Gastrocnemius medialis (tissue), 4 donors: ENCODE results near the gene STX1A. TPM values are rescaled to one million over a fixed set of nuclear protein-coding genes. Genes with fewer than 3 reads are reported as not detected.

Experiments used
- ATAC-seq, 2 donors: fragments of 150-250 bp; one replicate each; pipeline ENCODE4 v1.9.1; 2016
- DNase-seq, 2 donors: peaks; one replicate each; pipeline ENCODE4 v3.0.0-alpha.2; 2019
- H3K27ac ChIP-seq, 4 donors: fragments of 200-600 bp; sonication (generic); 1 replicate in 1 of 4; 2 replicates in 3 of 4; pipeline ENCODE4 v1.5.1; 2016 to 2018; ENCODE audit warnings: mild to moderate bottlenecking in 2 of 4, moderate library complexity in 1 of 4
- H3K27me3 ChIP-seq, 3 donors: fragments of 200-600 bp; sonication (generic) in 2 of 3; 1 replicate in 1 of 3; 2 replicates in 2 of 3; pipeline versions ENCODE4 v1.5.1 to v1.6.0; 2016 to 2019; ENCODE audit warnings: mild to moderate bottlenecking in 1 of 3, moderate library complexity in 1 of 3
- H3K36me3 ChIP-seq, 2 donors: fragments of 200-600 bp; sonication (generic) in 1 of 2; one replicate each; pipeline ENCODE4 v1.5.1; 2017 to 2018
- H3K4me1 ChIP-seq, 2 donors: fragments of 200-600 bp; sonication (generic) in 1 of 2; one replicate each; pipeline ENCODE4 v1.5.1; 2016 to 2017; ENCODE audit warnings: mild to moderate bottlenecking in 2 of 2
- H3K4me3 ChIP-seq, 4 donors: fragments of 200-600 bp; sonication (generic) in 3 of 4; 1 replicate in 1 of 4; 2 replicates in 3 of 4; pipeline ENCODE4 v1.5.1; 2016 to 2019; ENCODE audit warnings: mild to moderate bottlenecking in 2 of 4
- H3K9me3 ChIP-seq, 3 donors: fragments of 200-600 bp; sonication (generic) in 2 of 3; 1 replicate in 1 of 3; 2 replicates in 2 of 3; pipeline ENCODE4 v1.5.1; 2016 to 2019
- POLR2A ChIP-seq, 2 donors: fragments of 450-650 bp; IDR thresholded peaks; one replicate each; pipeline ENCODE4 v1.6.1; 2017; ENCODE audit warnings: antibody characterized with exemption in 2 of 2, mild to moderate bottlenecking in 2 of 2, moderate library complexity in 2 of 2
- in situ Hi-C, 4 donors: fragments of 200-750 bp; cut with MboI; loops; one replicate each; pipeline versions ENCODE4 v1.15.0 to v1.8.0; 2017; ENCODE audit warnings: low sequenced_read_pairs in 4 of 4
- intact Hi-C: fragments of 100-400 bp; cut with DNase I; formaldehyde crosslinking; loops from one replicate; pipeline ENCODE4 v1.15.1; 2023; ENCODE audit warnings: low total_unique reads
- total RNA-seq, 4 donors: library from RNA; depleted of rRNA; stranded (reverse); fragments of >200 nt; gene quantifications; one replicate each; pipeline versions ENCODE4 v1.1.0 to v1.2.3, GENCODE V29; 2016
- TF ChIP-seq, protein P1 (sequence below), 5 experiments: fragments of 450-650 bp in 3 of 5; fragments of 200-600 bp in 2 of 5; sonication (generic) in 2 of 5; IDR thresholded peaks in 4 of 5; conservative IDR thresholded peaks in 1 of 5; 1 replicate in 4 of 5; 2 replicates in 1 of 5; pipeline ENCODE4 v1.5.1; 2016 to 2019; ENCODE audit warnings: antibody characterized with exemption in 5 of 5, mild to moderate bottlenecking in 3 of 5, moderate library complexity in 3 of 5

Gene STX1A
- total RNA-seq, 4 donors from 2014 or later: 0.83 to 8.1 (median 3.2) TPM

DNA sequence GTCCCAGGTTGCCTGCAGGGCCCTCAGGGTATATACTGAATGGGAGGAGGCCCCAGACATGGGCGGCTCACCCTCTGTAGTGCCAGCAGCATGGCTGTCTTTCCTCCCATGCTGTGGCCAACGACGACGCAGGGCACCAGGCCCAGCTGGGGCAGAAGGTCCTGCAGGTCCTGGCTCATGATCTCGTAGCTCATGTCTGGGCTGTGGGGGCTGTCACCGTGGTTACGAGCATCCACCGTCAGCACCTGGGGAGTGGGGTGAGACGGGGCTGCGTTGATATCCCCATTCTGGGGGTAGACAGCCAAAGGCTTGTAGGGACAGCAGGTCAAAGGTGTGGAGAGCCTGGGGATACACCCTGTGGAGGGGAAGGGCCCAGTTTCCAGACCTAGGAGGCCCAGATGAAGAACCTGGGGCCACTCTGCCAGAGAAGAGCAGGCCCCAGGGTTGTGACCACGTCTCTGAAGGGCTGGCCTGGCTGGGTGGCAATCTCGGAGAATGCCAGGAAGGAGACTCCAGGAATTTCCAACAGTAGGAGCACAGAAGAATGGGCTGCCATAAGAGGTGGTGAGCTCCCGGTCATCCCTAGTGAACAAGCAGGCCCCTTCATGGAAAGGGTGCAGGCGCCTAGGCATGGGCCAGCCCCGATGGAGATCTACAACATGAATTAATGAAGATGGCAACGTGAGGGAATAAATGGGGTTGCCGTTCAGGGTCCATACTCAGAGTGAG lies 18.2 kb upstream of the STX1A start:
- intact Hi-C loops (loop anchor here (1.0 to 5.0 kb wide), 5 partner anchors 18 to 180 kb away; partner anchors contain the start of genes BCL7B, BUD23, DNAJC30 and METTL27), in situ Hi-C loops (no loop called here)
- Histone ChIP-seq H3K27ac (peak overlapping the region; percentile 79 to 88 (median 85)), H3K27me3 (no peaks in the 10 kb centered on the region), H3K4me3 (peak overlapping the region; percentile 71 to 98 (median 86)), H3K9me3 (no peaks in the 10 kb centered on the region), H3K36me3 (no peaks in the 10 kb centered on the region), H3K4me1 (peaks cover 0 to 11% of the 10 kb centered on the region in 2 donors)
- ATAC-seq (no peak), DNase-seq (no peak)
- TF ChIP-seq POLR2A (IDR thresholded peaks at IDR 0.05): no peak
- TF ChIP-seq, protein P1, sequence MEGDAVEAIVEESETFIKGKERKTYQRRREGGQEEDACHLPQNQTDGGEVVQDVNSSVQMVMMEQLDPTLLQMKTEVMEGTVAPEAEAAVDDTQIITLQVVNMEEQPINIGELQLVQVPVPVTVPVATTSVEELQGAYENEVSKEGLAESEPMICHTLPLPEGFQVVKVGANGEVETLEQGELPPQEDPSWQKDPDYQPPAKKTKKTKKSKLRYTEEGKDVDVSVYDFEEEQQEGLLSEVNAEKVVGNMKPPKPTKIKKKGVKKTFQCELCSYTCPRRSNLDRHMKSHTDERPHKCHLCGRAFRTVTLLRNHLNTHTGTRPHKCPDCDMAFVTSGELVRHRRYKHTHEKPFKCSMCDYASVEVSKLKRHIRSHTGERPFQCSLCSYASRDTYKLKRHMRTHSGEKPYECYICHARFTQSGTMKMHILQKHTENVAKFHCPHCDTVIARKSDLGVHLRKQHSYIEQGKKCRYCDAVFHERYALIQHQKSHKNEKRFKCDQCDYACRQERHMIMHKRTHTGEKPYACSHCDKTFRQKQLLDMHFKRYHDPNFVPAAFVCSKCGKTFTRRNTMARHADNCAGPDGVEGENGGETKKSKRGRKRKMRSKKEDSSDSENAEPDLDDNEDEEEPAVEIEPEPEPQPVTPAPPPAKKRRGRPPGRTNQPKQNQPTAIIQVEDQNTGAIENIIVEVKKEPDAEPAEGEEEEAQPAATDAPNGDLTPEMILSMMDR (IDR thresholded peaks at IDR 0.05 in 4 of 5, conservative IDR thresholded peaks at IDR 0.05 in 1 of 5): no peak

DNA sequence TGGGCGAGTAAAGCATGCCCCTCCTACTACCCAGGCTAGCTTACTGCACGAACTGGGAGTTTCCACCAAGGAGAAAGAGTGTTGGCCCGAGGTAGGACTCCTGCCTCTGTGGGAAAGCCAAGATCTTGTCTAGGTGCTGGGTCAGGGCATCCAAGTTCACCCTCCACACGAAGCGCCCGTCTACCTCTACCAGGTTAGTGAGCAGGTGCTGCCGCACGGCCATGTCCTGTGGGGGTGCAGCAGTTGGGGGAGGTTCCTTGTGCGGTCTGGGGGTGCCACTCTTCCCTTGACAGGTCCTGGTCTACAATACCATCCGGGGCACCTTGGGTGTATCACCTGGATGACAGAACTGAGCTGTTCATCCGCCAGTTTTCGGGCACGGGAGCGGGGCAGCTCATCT lies 17.4 kb upstream of the STX1A start:
- TF ChIP-seq POLR2A (IDR thresholded peaks at IDR 0.05): no peak
- TF ChIP-seq, protein P1 (IDR thresholded peaks at IDR 0.05 in 4 of 5, conservative IDR thresholded peaks at IDR 0.05 in 1 of 5): no peak
- H3K27ac ChIP-seq: no peak overlapping the region
- H3K4me3 ChIP-seq: no peak overlapping the region
- ATAC-seq (no peak), DNase-seq (no peak)
- H3K27me3 ChIP-seq: no peaks in the 10 kb centered on the region
- in situ Hi-C loops (no loop called here), intact Hi-C loops (loop anchor here (5.0 kb wide), 3 partner anchors 70 to 180 kb away; partner anchors contain the start of genes BCL7B, METTL27 and VPS37D)
- H3K9me3 ChIP-seq: no peaks in the 10 kb centered on the region
- H3K4me1 ChIP-seq: peaks cover 0 to 11% of the 10 kb centered on the region in 2 donors
- no peaks in the 10 kb centered on the region for H3K36me3 ChIP-seq

DNA sequence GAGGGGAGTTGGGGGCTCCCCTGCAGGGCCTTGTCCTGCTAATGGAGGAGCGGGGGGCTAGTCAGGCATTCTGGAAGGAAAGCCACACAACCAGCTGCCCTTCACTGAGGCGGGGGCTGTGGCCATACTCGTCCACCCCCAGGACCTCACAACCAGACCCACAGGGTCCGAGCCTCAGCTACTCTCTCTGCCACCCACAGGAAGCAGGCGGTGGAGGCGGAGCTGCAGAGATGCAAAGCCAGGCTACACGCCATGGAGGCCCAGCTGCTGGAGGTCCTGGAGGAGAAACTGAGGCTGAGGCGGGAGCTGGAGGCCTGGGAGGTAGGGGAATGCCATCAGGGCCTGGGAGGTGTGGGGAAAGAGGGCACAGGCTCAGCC lies 16.0 kb upstream of the STX1A start:
- H3K36me3 ChIP-seq: no peaks in the 10 kb centered on the region
- no peak for TF ChIP-seq POLR2A (IDR thresholded peaks at IDR 0.05)
- TF ChIP-seq, protein P1 (IDR thresholded peaks at IDR 0.05 in 4 of 5, conservative IDR thresholded peaks at IDR 0.05 in 1 of 5): no peak
- no peak overlapping the region for H3K4me3 ChIP-seq
- H3K4me1 ChIP-seq: peaks cover 0 to 11% of the 10 kb centered on the region in 2 donors
- H3K9me3 ChIP-seq: no peaks in the 10 kb centered on the region
- intact Hi-C loops: loop anchor here (5.0 kb wide), 3 partner anchors 68 to 178 kb away; partner anchors contain the start of genes BCL7B, METTL27 and VPS37D
- in situ Hi-C loops: no loop called here
- no peak for ATAC-seq
- no peak overlapping the region for H3K27ac ChIP-seq
- H3K27me3 ChIP-seq: no peaks in the 10 kb centered on the region
- DNase-seq: no peak

DNA sequence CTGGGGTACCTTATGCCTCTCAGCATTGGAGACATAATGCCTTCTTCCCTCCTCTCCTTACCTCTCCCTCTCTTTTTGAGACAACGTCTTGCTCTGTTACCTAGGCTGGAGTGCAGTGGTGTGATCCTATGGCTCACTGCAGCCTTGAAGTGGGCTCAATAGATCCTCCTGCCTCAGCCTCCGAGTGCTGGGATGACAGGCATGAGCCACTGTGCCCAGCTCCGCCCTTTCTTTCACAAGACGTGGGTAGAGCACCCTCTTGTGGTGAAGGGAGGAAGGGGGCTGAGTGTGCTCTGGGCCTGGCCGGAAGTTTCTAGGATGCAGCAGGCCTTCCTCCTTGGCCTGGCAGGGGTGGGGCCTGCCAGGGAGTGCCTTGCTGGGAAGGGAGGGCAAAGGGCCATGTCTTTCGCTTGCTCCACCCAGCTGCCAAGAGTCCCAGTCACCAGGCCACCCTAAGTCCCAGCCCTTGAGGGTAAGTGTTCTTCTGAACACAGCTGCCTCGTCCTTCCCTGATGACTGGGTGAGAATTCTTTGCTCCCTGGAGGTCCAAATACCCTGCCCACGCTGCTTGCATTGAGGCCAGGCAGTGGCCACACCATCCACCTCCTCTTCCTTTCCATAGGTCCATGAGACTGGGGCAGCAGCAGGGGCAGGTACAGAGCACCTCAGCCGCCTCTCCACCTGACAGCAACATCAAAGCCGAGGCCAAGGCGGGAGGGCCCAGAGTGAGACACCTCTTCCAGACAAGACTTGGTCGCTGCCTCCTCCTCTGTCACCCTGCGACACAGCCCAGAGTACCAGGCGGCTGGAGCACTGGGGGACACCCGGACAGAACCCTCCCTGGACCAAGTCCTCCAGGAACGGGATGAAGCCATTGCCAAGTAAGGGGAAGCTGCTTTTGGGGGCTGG lies 15.4 kb upstream of the STX1A start:
- Histone ChIP-seq H3K36me3 (no peaks in the 10 kb centered on the region), H3K9me3 (no peaks in the 10 kb centered on the region), H3K27me3 (no peaks in the 10 kb centered on the region), H3K4me1 (peaks cover 0 to 11% of the 10 kb centered on the region in 2 donors), H3K4me3 (no peak overlapping the region), H3K27ac (no peak overlapping the region)
- no peak for ATAC-seq
- DNase-seq: peak in 1 of 2 donors; percentile 51
- in situ Hi-C loops (no loop called here), intact Hi-C loops (loop anchor here (5.0 kb wide), 3 partner anchors 68 to 178 kb away; partner anchors contain the start of genes BCL7B, METTL27 and VPS37D)
- no peak for TF ChIP-seq POLR2A (IDR thresholded peaks at IDR 0.05)
- TF ChIP-seq, protein P1 (IDR thresholded peaks at IDR 0.05 in 4 of 5, conservative IDR thresholded peaks at IDR 0.05 in 1 of 5): peak; percentile 22 to 63 (median 51)
